Lung (tissue), 12 donors: ENCODE data around the gene TMEM61. TPM values are rescaled to one million over a fixed set of nuclear protein-coding genes. Genes with fewer than 3 reads are reported as not detected.

Experiments
- ATAC-seq: fragments of 200-7000 bp; cut with Tn5 transposase; one replicate; pipeline ENCODE4 v1.9.1; 2020; ENCODE audit warnings: moderate number of reproducible peaks; ENCODE audit not compliant: insufficient read depth, low FRiP score
- DNase-seq, 3 donors: peaks; one replicate each; pipeline ENCODE4 v3.0.0-alpha.2; 2013 to 2017
- H3K27ac ChIP-seq, 2 donors: one replicate each; pipeline ENCODE4 v1.5.1; 2013; ENCODE audit warnings: mild to moderate bottlenecking in 2 of 2, moderate library complexity in 2 of 2, control low read depth in 1 of 2, inconsistent platforms in 1 of 2, low read depth in 1 of 2, low read length in 1 of 2
- H3K27me3 ChIP-seq, 3 donors: one replicate each; pipeline ENCODE4 v1.5.1; 2013; ENCODE audit warnings: low read length in 2 of 3; ENCODE audit not compliant: control insufficient read depth in 3 of 3, insufficient read depth in 3 of 3
- H3K36me3 ChIP-seq, 4 donors: one replicate each; pipeline ENCODE4 v1.5.1; 2013; ENCODE audit warnings: low read length in 4 of 4, mild to moderate bottlenecking in 1 of 4, moderate library complexity in 1 of 4; ENCODE audit not compliant: control insufficient read depth in 4 of 4, insufficient read depth in 4 of 4
- H3K4me1 ChIP-seq, 5 donors: one replicate each; pipeline ENCODE4 v1.5.1; 2013; ENCODE audit warnings: low read length in 5 of 5, mild to moderate bottlenecking in 2 of 5, moderate library complexity in 1 of 5; ENCODE audit not compliant: control insufficient read depth in 5 of 5, insufficient read depth in 5 of 5
- H3K4me3 ChIP-seq: one replicate; pipeline ENCODE4 v1.5.1; 2013; ENCODE audit warnings: mild to moderate bottlenecking, control low read depth, moderate library complexity
- H3K9ac ChIP-seq, 2 donors: one replicate each; pipeline ENCODE4 v1.5.1; 2013; ENCODE audit warnings: low read length in 2 of 2, control low read depth in 1 of 2; ENCODE audit not compliant: insufficient read depth in 1 of 2
- H3K9me3 ChIP-seq, 4 donors: one replicate each; pipeline ENCODE4 v1.5.1; 2013; ENCODE audit warnings: low read length in 3 of 4, mild to moderate bottlenecking in 1 of 4, moderate library complexity in 1 of 4; ENCODE audit not compliant: control insufficient read depth in 4 of 4, insufficient read depth in 3 of 4
- CTCF ChIP-seq: IDR thresholded peaks from 2 replicates; pipeline ENCODE4 v1.5.1; 2012; ENCODE audit warnings: mild to moderate bottlenecking; ENCODE audit errors: control extremely low read depth, extremely low read depth
- WGBS, 2 donors: extraction: QIAGEN DNeasy Blood & Tissue Kit; methylation state at CpG; one replicate each; pipeline ENCODE4 v1.1.7; 2013; 5-methylcytosine and 5-hydroxymethylcytosine counted together
- polyA plus RNA-seq, 2 donors: library from polyadenylated mRNA; stranded (reverse); fragments of 200-250 nt; gene quantifications; one replicate each; pipeline ENCODE4 v1.2.1, GENCODE V29; 2013
- total RNA-seq, 2 donors: library from RNA; depleted of rRNA in 1 of 2; stranded (reverse); fragments of >200 nt in 1 of 2; gene quantifications; one replicate each; pipeline ENCODE4 v1.2.1, GENCODE V29; 2014 to 2021
- donor health status: control.
- donor health status: control.
- donor health status: Bipolar disorder and iron deficiency.
- donor health status: healthy.
- donor health status: DM: yes; HTN: yes; CAD: no.

Gene TMEM61
- total and polyA plus RNA-seq, 4 donors, result 0.91 to 2.1 (median 1.3) TPM

- Histone ChIP-seq H3K9me3 (no peaks in the 10 kb centered on the region), H3K27me3 (peaks cover 0 to 18% (median 10%) of the 10 kb centered on the region in 3 donors), H3K36me3 (no peaks in the 10 kb centered on the region), H3K27ac (no peak overlapping the region), H3K9ac (no peak overlapping the region), H3K4me1 (no peaks in the 10 kb centered on the region), H3K4me3 (no peak overlapping the region)
- ATAC-seq (no peak), DNase-seq (no peak)
- WGBS, 2 donors, result 83 to 93% methylated on average over 7 of the region's 7 CpGs
- no peak for TF ChIP-seq CTCF
Measured at GRCh38 chr1:55033265-55033614, 52.8 kb downstream of the TMEM61 start.

- H3K9ac ChIP-seq, result no peak overlapping the region
- H3K27me3 ChIP-seq, result peaks cover 0 to 29% (median 22%) of the 10 kb centered on the region in 3 donors
- H3K27ac ChIP-seq, result no peak overlapping the region
- 91 to 92% methylated on average over 6 of the region's 6 CpGs for WGBS, 2 donors
- no peak overlapping the region for H3K4me3 ChIP-seq
- no peak for DNase-seq
- no peaks in the 10 kb centered on the region for H3K36me3 ChIP-seq
- no peaks in the 10 kb centered on the region for H3K9me3 ChIP-seq
- TF ChIP-seq CTCF, result no peak
- peaks cover 0 to 7% (median 0%) of the 10 kb centered on the region in 5 donors for H3K4me1 ChIP-seq
- no peak for ATAC-seq
Measured at GRCh38 chr1:55034476-55035133, 54.2 kb downstream of the TMEM61 start.

- WGBS, 2 donors, result 20 to 30% methylated on average over 4 of the region's 4 CpGs
- Histone ChIP-seq H3K9me3 (no peaks in the 10 kb centered on the region), H3K9ac (no peak overlapping the region), H3K27me3 (peaks cover 0 to 37% (median 34%) of the 10 kb centered on the region in 3 donors), H3K4me3 (no peak overlapping the region), H3K36me3 (no peaks in the 10 kb centered on the region), H3K4me1 (peaks cover 0 to 19% (median 0%) of the 10 kb centered on the region in 5 donors), H3K27ac (no peak overlapping the region)
- no peak for TF ChIP-seq CTCF
- ATAC-seq (no peak), DNase-seq (no peak)
Measured at GRCh38 chr1:55035904-55036303, 55.5 kb downstream of the TMEM61 start.
